ENCODE results near the gene WDR43. TPM values are rescaled to one million over a fixed set of nuclear protein-coding genes. Genes with fewer than 3 reads are reported as not detected.
A peak's percentile ranks its signal among the peaks of the same experiment; 100 is the strongest.

Gene WDR43
- total and polyA plus RNA-seq, 9 of the 15 experiments (the other 6 are each of a cell fraction or from before 2014, with no cell fraction given): 34.6 to 197 (median 105) TPM

- TF ChIP-seq CHD7 (IDR thresholded peaks at IDR 0.05; ENCODE audit: low read depth, low read length) (no peak), STAG1 (CRISPR knock-in tag; IDR thresholded peaks at IDR 0.05; ENCODE audit: borderline replicate concordance) (no peak), NFATC3 (IDR thresholded peaks at IDR 0.05) (0 out of 2 replicates have a peak, but pooled peaks have one; percentile 18), ZNF639 (CRISPR knock-in tag; conservative IDR thresholded peaks at IDR 0.05 in 1 of 2, IDR thresholded peaks at IDR 0.05 in 1 of 2) (no peak), TEAD1 (CRISPR knock-in tag; IDR thresholded peaks at IDR 0.05) (no peak)
These were observed 874 bp downstream of the WDR43 start (continued) for GRCh38 chr2:28895189-28895893.
